Ectodermal cell (in vitro differentiated cells): ENCODE data around the gene CHD5.

Experiments used
- H3K27ac ChIP-seq: 2 replicates; pipeline ENCODE4 v1.7.0; 2013; ENCODE audit warnings: mild to moderate bottlenecking, low read depth, low read length; ENCODE audit not compliant: insufficient read depth, poor library complexity, severe bottlenecking
- H3K27me3 ChIP-seq: 2 replicates; pipeline ENCODE4 v1.7.0; 2013; ENCODE audit warnings: mild to moderate bottlenecking, low read length; ENCODE audit not compliant: insufficient read depth, control insufficient read depth, poor library complexity, severe bottlenecking
- H3K36me3 ChIP-seq: one replicate; pipeline ENCODE4 v1.7.0; 2013; ENCODE audit warnings: low read length; ENCODE audit not compliant: control insufficient read depth, insufficient read depth
- H3K4me1 ChIP-seq: one replicate; pipeline ENCODE4 v1.7.0; 2013; ENCODE audit warnings: low read length; ENCODE audit not compliant: control insufficient read depth, insufficient read depth
- H3K4me3 ChIP-seq: 2 replicates; pipeline ENCODE4 v1.7.0; 2013; ENCODE audit warnings: low read depth, low read length, control low read depth; ENCODE audit not compliant: insufficient read depth
- H3K9me3 ChIP-seq: 2 replicates; pipeline ENCODE4 v1.7.0; 2013; ENCODE audit warnings: mild to moderate bottlenecking, low read length, moderate library complexity; ENCODE audit not compliant: control insufficient read depth
- WGBS, 2 experiments: methylation state at CpG; one replicate each; pipeline ENCODE4 v1.1.7; 2013; ENCODE audit warnings: missing lambda C conversion rate in 2 of 2; 5-methylcytosine and 5-hydroxymethylcytosine counted together

CHD5 gene

GRCh38 chr1:6106977-6107376 is 73.1 kb downstream of the CHD5 start:
- peaks cover 8% of the 10 kb centered on the region for H3K27me3 ChIP-seq
- no peaks in the 10 kb centered on the region for H3K9me3 ChIP-seq
- H3K4me1 ChIP-seq = peaks cover 3% of the 10 kb centered on the region
- no peak overlapping the region for H3K4me3 ChIP-seq
- 94 to 95% methylated on average over 6 of the region's 6 CpGs for WGBS, 2 experiments
- H3K36me3 ChIP-seq = no peaks in the 10 kb centered on the region
- no peak overlapping the region for H3K27ac ChIP-seq

- H3K4me3 ChIP-seq = no peak overlapping the region
- peaks cover 8% of the 10 kb centered on the region for H3K27me3 ChIP-seq
- 93 to 94% methylated on average over 28 of the region's 28 CpGs for WGBS, 2 experiments
- peaks cover 6% of the 10 kb centered on the region for H3K4me1 ChIP-seq
- H3K36me3 ChIP-seq = no peaks in the 10 kb centered on the region
- no peak overlapping the region for H3K27ac ChIP-seq
- H3K9me3 ChIP-seq = no peaks in the 10 kb centered on the region
Observed at GRCh38 chr1:6106321-6106731, 73.8 kb downstream of the CHD5 start.

GRCh38 chr1:6105763-6106162 is 74.4 kb downstream of the CHD5 start:
- H3K27ac ChIP-seq = no peak overlapping the region
- no peaks in the 10 kb centered on the region for H3K36me3 ChIP-seq
- no peaks in the 10 kb centered on the region for H3K9me3 ChIP-seq
- H3K27me3 ChIP-seq = peaks cover 8% of the 10 kb centered on the region
- H3K4me3 ChIP-seq = no peak overlapping the region
- H3K4me1 ChIP-seq = peaks cover 11% of the 10 kb centered on the region
- WGBS, 2 experiments = 89 to 90% methylated on average over 7 of the region's 7 CpGs

- 90% methylated on average over 12 of the region's 12 CpGs for WGBS, 2 experiments
- H3K27me3 ChIP-seq = peaks cover 8% of the 10 kb centered on the region
- H3K27ac ChIP-seq = no peak overlapping the region
- peaks cover 11% of the 10 kb centered on the region for H3K4me1 ChIP-seq
- no peaks in the 10 kb centered on the region for H3K9me3 ChIP-seq
- H3K4me3 ChIP-seq = no peak overlapping the region
- H3K36me3 ChIP-seq = no peaks in the 10 kb centered on the region
Observed at GRCh38 chr1:6105218-6105679, 74.9 kb downstream of the CHD5 start.

GRCh38 chr1:6104631-6105030 is 75.5 kb downstream of the CHD5 start:
- Histone ChIP-seq H3K4me1 (peaks cover 11% of the 10 kb centered on the region), H3K27ac (no peak overlapping the region), H3K36me3 (no peaks in the 10 kb centered on the region), H3K9me3 (no peaks in the 10 kb centered on the region), H3K27me3 (peaks cover 8% of the 10 kb centered on the region), H3K4me3 (no peak overlapping the region)
- 87% methylated on average over 9 of the region's 9 CpGs for WGBS, 2 experiments

GRCh38 chr1:6103854-6104530 is 76.1 kb downstream of the CHD5 start:
- 89% methylated on average over 13 of the region's 13 CpGs for WGBS, 2 experiments
- Histone ChIP-seq H3K36me3 (no peaks in the 10 kb centered on the region), H3K4me3 (no peak overlapping the region), H3K4me1 (peaks cover 9% of the 10 kb centered on the region), H3K27ac (no peak overlapping the region), H3K9me3 (no peaks in the 10 kb centered on the region), H3K27me3 (peaks cover 5% of the 10 kb centered on the region)

GRCh38 chr1:6103111-6103853 is 76.8 kb downstream of the CHD5 start:
- no peak overlapping the region for H3K27ac ChIP-seq
- WGBS, 2 experiments = 91 to 92% methylated on average over 22 of the region's 22 CpGs
- peaks cover 8% of the 10 kb centered on the region for H3K4me1 ChIP-seq
- peaks cover under 1% of the 10 kb centered on the region for H3K27me3 ChIP-seq
- no peaks in the 10 kb centered on the region for H3K9me3 ChIP-seq
- H3K4me3 ChIP-seq = no peak overlapping the region
- no peaks in the 10 kb centered on the region for H3K36me3 ChIP-seq

- H3K27ac ChIP-seq = no peak overlapping the region
- no peak overlapping the region for H3K4me3 ChIP-seq
- H3K9me3 ChIP-seq = no peaks in the 10 kb centered on the region
- H3K4me1 ChIP-seq = peaks cover 8% of the 10 kb centered on the region
- WGBS, 2 experiments = 93 to 94% methylated on average over 9 of the region's 9 CpGs
- no peaks in the 10 kb centered on the region for H3K27me3 ChIP-seq
- H3K36me3 ChIP-seq = no peaks in the 10 kb centered on the region
Observed at GRCh38 chr1:6102532-6102845, 77.6 kb downstream of the CHD5 start.

GRCh38 chr1:6101826-6102531 is 78.1 kb downstream of the CHD5 start:
- H3K9me3 ChIP-seq = no peaks in the 10 kb centered on the region
- H3K27ac ChIP-seq = no peak overlapping the region
- H3K36me3 ChIP-seq = no peaks in the 10 kb centered on the region
- no peaks in the 10 kb centered on the region for H3K27me3 ChIP-seq
- 86 to 87% methylated on average over 24 to 25 of the region's 25 CpGs for WGBS, 2 experiments
- H3K4me3 ChIP-seq = no peak overlapping the region
- H3K4me1 ChIP-seq = peaks cover 8% of the 10 kb centered on the region
